Measurements from ENCODE around the gene GAK.
"Not testable (repeated sequence)": the region's sequence is repeated elsewhere in the genome, so short reads cannot be mapped to it uniquely, and the experiment has no call there.

GRCh38 chr4:919004-919680, 13.0 kb downstream of the GAK start:
- not testable (repeated sequence) for TF ChIP-seq CTCF (IDR thresholded peaks at IDR 0.05 in 4 of 5, conservative IDR thresholded peaks at IDR 0.05 in 1 of 5); POLR2A (IDR thresholded peaks at IDR 0.05)

Measured in gastrocnemius medialis (tissue), 4 donors.